GM06990 (cell line): ENCODE results near the gene SPTBN5.
A peak's percentile ranks its signal among the peaks of the same experiment; 100 is the strongest.

Experiments
- DNase-seq: peaks from one replicate; pipeline ENCODE4 v3.0.0-alpha.2; 2011; ENCODE audit not compliant: insufficient read length; ENCODE audit errors: extremely low read depth
- H3K27me3 ChIP-seq: replicated peaks from 2 replicates; pipeline ENCODE4 v1.6.0; 2011; ENCODE audit warnings: low read length; ENCODE audit not compliant: control insufficient read depth, insufficient read depth
- H3K36me3 ChIP-seq: 2 replicates; pipeline ENCODE4 v1.5.1; 2011; ENCODE audit warnings: low read length; ENCODE audit not compliant: control insufficient read depth, insufficient read depth
- H3K4me3 ChIP-seq: replicated peaks from 2 replicates; pipeline ENCODE4 v1.5.1; 2011; ENCODE audit warnings: low read depth, mild to moderate bottlenecking, control low read depth, low read length
- CTCF ChIP-seq: IDR thresholded peaks from 2 replicates; pipeline ENCODE4 v1.5.1; 2011; ENCODE audit warnings: low read length, control low read depth, mild to moderate bottlenecking, inconsistent platforms; ENCODE audit not compliant: insufficient read depth, poor library complexity, severe bottlenecking

The SPTBN5 gene

GRCh38 chr15:41928637-41929620, 35.1 kb upstream of the SPTBN5 start:
- H3K27me3 ChIP-seq = no peaks in the 10 kb centered on the region
- no peak for TF ChIP-seq CTCF
- H3K36me3 ChIP-seq = peaks cover 8% of the 10 kb centered on the region
- no peak overlapping the region for H3K4me3 ChIP-seq
- DNase-seq = peak; percentile 52

GRCh38 chr15:41928100-41928499, 34.2 kb upstream of the SPTBN5 start:
- Histone ChIP-seq H3K36me3 (peaks cover 8% of the 10 kb centered on the region), H3K27me3 (no peaks in the 10 kb centered on the region), H3K4me3 (no peak overlapping the region)
- no peak for TF ChIP-seq CTCF
- DNase-seq = no peak

GRCh38 chr15:41927536-41927935, 33.7 kb upstream of the SPTBN5 start:
- no peak for TF ChIP-seq CTCF
- Histone ChIP-seq H3K36me3 (peaks cover 7% of the 10 kb centered on the region), H3K27me3 (no peaks in the 10 kb centered on the region), H3K4me3 (no peak overlapping the region)
- no peak for DNase-seq

GRCh38 chr15:41926185-41927056, 32.6 kb upstream of the SPTBN5 start:
- no peak overlapping the region for H3K4me3 ChIP-seq
- no peaks in the 10 kb centered on the region for H3K27me3 ChIP-seq
- H3K36me3 ChIP-seq = peaks cover 10% of the 10 kb centered on the region
- no peak for DNase-seq
- no peak for TF ChIP-seq CTCF

- DNase-seq = no peak
- no peak for TF ChIP-seq CTCF
- Histone ChIP-seq H3K36me3 (peaks cover 14% of the 10 kb centered on the region), H3K27me3 (no peaks in the 10 kb centered on the region), H3K4me3 (no peak overlapping the region)
These were observed 31.3 kb upstream of the SPTBN5 start for GRCh38 chr15:41925086-41925608.
